Endothelial cell of umbilical vein (primary cell): ENCODE data around the gene OR52E6. TPM values are rescaled to one million over a fixed set of nuclear protein-coding genes. Genes with fewer than 3 reads are reported as not detected.

ENCODE experiments used
- BruUV-seq: library from RNA; stranded (reverse); fragments of 400-500 nt; replicated peaks from 2 replicates; lab custom pipeline; 2021; lab: Mats Ljungman, UMichigan
- CTCF ChIA-PET: fragments of 300-600, 350-600 bp; sonication (Branson Sonifier 250); formaldehyde crosslinking; loops from one replicate; lab custom pipeline; 2021; ENCODE audit warnings: antibody characterized with exemption, inconsistent platforms; lab: Charles Lee
- POLR2A ChIA-PET: fragments of 300-600, 350-600 bp; sonication (Branson Sonifier 250); formaldehyde crosslinking; loops from one replicate; lab custom pipeline; 2021; ENCODE audit warnings: antibody characterized with exemption, inconsistent platforms; lab: Charles Lee
- DNase-seq: peaks from one replicate; pipeline ENCODE4 v3.0.0-alpha.2; 2011; ENCODE audit warnings: low read depth, low spot score
- FAIRE-seq: peaks from 2 replicates; lab custom pipeline; 2011; peaks lifted over from hg19 to GRCh38; lab: Jason Lieb, UNC
- H2AFZ ChIP-seq: 2 replicates; pipeline ENCODE4 v1.6.0; 2012; ENCODE audit warnings: low read depth, low read length, control low read depth, inconsistent platforms
- H3K27ac ChIP-seq: 2 replicates; pipeline ENCODE4 v1.5.1; 2011; ENCODE audit warnings: low read depth, mild to moderate bottlenecking, control low read depth, low read length, moderate library complexity; ENCODE audit not compliant: insufficient read depth
- H3K27me3 ChIP-seq, 2 experiments: 2 replicates each; pipeline versions ENCODE4 v1.6.0 to v1.6.1; 2011; ENCODE audit warnings: low read length in 2 of 2, mixed read lengths in 1 of 2; ENCODE audit not compliant: control insufficient read depth in 2 of 2, insufficient read depth in 2 of 2
- H3K36me3 ChIP-seq, 2 experiments: 2 replicates in 1 of 2; 3 replicates in 1 of 2; pipeline ENCODE4 v1.5.1; 2011; ENCODE audit warnings: low read length in 2 of 2, mild to moderate bottlenecking in 1 of 2, moderate library complexity in 1 of 2; ENCODE audit not compliant: control insufficient read depth in 2 of 2, insufficient read depth in 2 of 2; ENCODE audit errors: extremely low read depth in 1 of 2
- H3K4me1 ChIP-seq: 3 replicates; pipeline ENCODE4 v1.5.1; 2011; ENCODE audit warnings: mild to moderate bottlenecking, low read length; ENCODE audit not compliant: control insufficient read depth, insufficient read depth; ENCODE audit errors: extremely low read depth
- H3K4me2 ChIP-seq: 2 replicates; pipeline ENCODE4 v1.6.1; 2011; ENCODE audit warnings: low read length, control low read depth, mixed read lengths; ENCODE audit not compliant: insufficient read depth
- H3K4me3 ChIP-seq, 3 experiments: fragments of 200-600 bp in 1 of 3; sonication (generic), shearing (Covaris generic) in 1 of 3; replicated peaks in 1 of 3; 2 replicates each; pipeline ENCODE4 v1.5.1; 2011 to 2016; ENCODE audit warnings: control low read depth in 3 of 3, low read length in 3 of 3, mild to moderate bottlenecking in 2 of 3, inconsistent platforms in 1 of 3, low read depth in 1 of 3, moderate library complexity in 1 of 3; ENCODE audit not compliant: insufficient read depth in 1 of 3
- H3K79me2 ChIP-seq: 2 replicates; pipeline ENCODE4 v1.6.0; 2012; ENCODE audit warnings: low read length, inconsistent platforms; ENCODE audit not compliant: control insufficient read depth, insufficient read depth
- H3K9ac ChIP-seq: replicated peaks from 2 replicates; pipeline ENCODE3; 2011; ENCODE audit warnings: low read length, control low read depth; ENCODE audit not compliant: insufficient read depth; ENCODE audit errors: extremely low read depth
- H3K9me1 ChIP-seq: replicated peaks from 3 replicates; pipeline ENCODE4 v1.6.0; 2011; ENCODE audit warnings: mild to moderate bottlenecking, low read length; ENCODE audit not compliant: control insufficient read depth, insufficient read depth; ENCODE audit errors: extremely low read depth
- H3K9me3 ChIP-seq: replicated peaks from 2 replicates; pipeline ENCODE4 v1.5.1; 2012; ENCODE audit warnings: low read length, inconsistent platforms; ENCODE audit not compliant: control insufficient read depth, insufficient read depth
- H4K20me1 ChIP-seq: replicated peaks from 2 replicates; pipeline ENCODE3; 2011; ENCODE audit warnings: mild to moderate bottlenecking, low read length; ENCODE audit not compliant: control insufficient read depth, insufficient read depth; ENCODE audit errors: extremely low read depth
- EZH2 ChIP-seq: IDR thresholded peaks from 2 replicates; pipeline ENCODE4 v1.6.1; 2012; ENCODE audit warnings: borderline replicate concordance, low read depth, mild to moderate bottlenecking, moderate library complexity, low read length, inconsistent platforms; ENCODE audit not compliant: severe bottlenecking
- FOS ChIP-seq: IDR thresholded peaks from 2 replicates; pipeline ENCODE4 v1.6.1; 2011; ENCODE audit warnings: mild to moderate bottlenecking, low read length, moderate library complexity, borderline replicate concordance; ENCODE audit not compliant: insufficient read depth
- JUN ChIP-seq: IDR thresholded peaks from 2 replicates; pipeline ENCODE4 v1.6.1; 2011; ENCODE audit warnings: borderline replicate concordance, low read depth; ENCODE audit not compliant: insufficient read length, insufficient read depth
- MYC ChIP-seq: IDR thresholded peaks from one replicate; pipeline ENCODE4 v1.6.1; 2011; ENCODE audit warnings: mild to moderate bottlenecking, low read depth, low read length
- POLR2A ChIP-seq: IDR thresholded peaks from 2 replicates; pipeline ENCODE4 v1.6.1; 2012; ENCODE audit warnings: low read depth, mild to moderate bottlenecking, control low read depth, low read length
- dilution Hi-C: fragments of 300-500 bp; cut with MboI; formaldehyde crosslinking; loops from one replicate; pipeline ENCODE4 v1.15.0; 2019; ENCODE audit warnings: low sequenced_read_pairs; ENCODE audit not compliant: extremely low pct_ligation_motif_present
- intact Hi-C: fragments of 100-400 bp; cut with micrococcal nuclease; formaldehyde crosslinking; loops from one replicate; pipeline ENCODE4 v1.10.0; 2022
- polyA plus RNA-seq, 4 experiments: library from polyadenylated mRNA; depleted of rRNA in 3 of 4; stranded (reverse) in 3 of 4; unstranded in 1 of 4; fragments of >200 nt; gene quantifications; 2 replicates each; pipeline versions ENCODE4 v1.2.1 to v1.2.3, GENCODE V29; 2011 to 2012; ENCODE audit warnings: missing spikeins in 1 of 4
- total RNA-seq: library from RNA; stranded (reverse); gene quantifications from 2 replicates; pipeline ENCODE4 v1.2.3, GENCODE V29; 2021
- TF ChIP-seq, protein P1 (sequence below): IDR thresholded peaks from 2 replicates; pipeline ENCODE4 v1.6.1; 2011; ENCODE audit not compliant: insufficient read depth, insufficient read length
- TF ChIP-seq, protein P2 (sequence below), 2 donors: IDR thresholded peaks; 1 replicate in 1 of 2; 2 replicates in 1 of 2; pipeline ENCODE4 v1.5.1; 2011; ENCODE audit warnings: low read length in 2 of 2, mild to moderate bottlenecking in 2 of 2, moderate library complexity in 2 of 2, control low read depth in 1 of 2, inconsistent platforms in 1 of 2, low read depth in 1 of 2; ENCODE audit not compliant: insufficient read depth in 1 of 2; ENCODE audit errors: extremely low read depth in 1 of 2

OR52E6 gene
- total and polyA plus RNA-seq, 2 donors (not counting 3 experiments of a cell fraction or from before 2014, with no cell fraction given): not detected

DNA sequence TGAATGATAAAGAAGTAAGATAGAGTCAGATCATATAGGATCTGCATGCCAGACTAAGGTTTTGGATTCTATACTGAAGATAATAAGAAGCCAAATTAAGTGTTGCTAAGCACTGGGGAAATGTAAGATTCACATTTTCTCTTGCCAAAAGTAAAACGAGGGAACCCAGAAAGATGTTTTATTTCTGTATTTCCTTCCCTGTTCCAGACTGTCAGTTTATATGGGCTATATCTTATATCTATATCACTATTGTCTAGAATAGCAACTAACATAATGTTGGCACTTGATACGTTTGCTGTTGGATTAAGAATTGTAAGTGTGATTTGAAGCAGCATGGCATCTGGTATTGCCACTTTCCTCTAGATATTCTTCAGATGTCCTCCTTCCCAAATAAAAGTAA lies 8.3 kb downstream of the OR52E6 start:
- Histone ChIP-seq H3K9me3 (no peaks in the 10 kb centered on the region), H3K36me3 (no peaks in the 10 kb centered on the region), H4K20me1 (no peaks in the 10 kb centered on the region), H3K9ac (no peak overlapping the region), H3K4me3 (no peak overlapping the region), H3K9me1 (no peaks in the 10 kb centered on the region), H3K79me2 (no peaks in the 10 kb centered on the region), H3K4me1 (no peaks in the 10 kb centered on the region), H3K27ac (no peak overlapping the region), H2AFZ (no peak overlapping the region), H3K4me2 (no peak overlapping the region), H3K27me3 (no peaks in the 10 kb centered on the region)
- FAIRE-seq: no peak
- POLR2A ChIA-PET: no interaction called here
- intact Hi-C loops: no loop called here
- no peak for DNase-seq
- CTCF ChIA-PET: no interaction called here
- TF ChIP-seq POLR2A: no peak
- dilution Hi-C loops: no loop called here
- no TSS peak for BruUV-seq

DNA sequence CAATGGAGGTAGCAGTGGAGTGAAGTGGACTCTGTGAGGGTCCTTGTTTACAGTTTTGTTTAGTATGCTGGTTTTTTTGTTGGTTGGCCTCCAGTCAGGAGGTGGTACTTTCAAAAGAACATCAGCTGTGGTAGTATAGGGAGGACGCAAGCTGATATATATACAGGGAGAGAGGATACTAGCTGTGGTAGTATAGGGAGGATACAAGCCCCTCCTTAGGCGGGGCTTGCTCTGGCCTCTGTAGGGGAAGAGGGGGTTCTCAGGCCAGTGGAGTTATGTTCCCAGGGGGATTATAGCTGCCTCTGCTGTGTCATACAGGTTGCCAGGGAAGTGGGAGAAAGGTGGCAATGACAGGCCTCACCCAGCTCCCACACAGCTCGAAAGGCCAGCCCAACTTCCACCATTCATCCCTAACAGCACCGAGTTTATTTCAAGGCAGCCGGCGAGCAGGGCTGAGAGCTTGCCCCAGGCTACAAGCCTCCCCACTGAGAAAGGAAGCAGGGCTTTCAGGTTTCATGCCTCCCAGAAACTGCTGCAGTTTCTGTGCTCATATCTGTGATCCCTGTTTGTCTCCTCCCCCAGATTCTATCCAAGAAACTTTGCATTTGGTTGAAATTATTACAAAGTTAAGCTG lies 10.4 kb downstream of the OR52E6 start:
- Histone ChIP-seq H3K9ac (no peak overlapping the region), H2AFZ (no peak overlapping the region), H3K4me1 (no peaks in the 10 kb centered on the region), H3K4me3 (no peak overlapping the region), H4K20me1 (no peaks in the 10 kb centered on the region), H3K79me2 (no peaks in the 10 kb centered on the region), H3K36me3 (no peaks in the 10 kb centered on the region), H3K9me3 (no peaks in the 10 kb centered on the region), H3K27ac (no peak overlapping the region), H3K9me1 (no peaks in the 10 kb centered on the region), H3K27me3 (no peaks in the 10 kb centered on the region), H3K4me2 (no peak overlapping the region)
- dilution Hi-C loops (no loop called here), intact Hi-C loops (no loop called here)
- CTCF ChIA-PET: no interaction called here
- BruUV-seq: no TSS peak
- TF ChIP-seq, protein P1, sequence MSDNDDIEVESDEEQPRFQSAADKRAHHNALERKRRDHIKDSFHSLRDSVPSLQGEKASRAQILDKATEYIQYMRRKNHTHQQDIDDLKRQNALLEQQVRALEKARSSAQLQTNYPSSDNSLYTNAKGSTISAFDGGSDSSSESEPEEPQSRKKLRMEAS: no peak
- TF ChIP-seq EZH2 (no peak), JUN (no peak), POLR2A (no peak), FOS (no peak), MYC (no peak)
- TF ChIP-seq, protein P2, sequence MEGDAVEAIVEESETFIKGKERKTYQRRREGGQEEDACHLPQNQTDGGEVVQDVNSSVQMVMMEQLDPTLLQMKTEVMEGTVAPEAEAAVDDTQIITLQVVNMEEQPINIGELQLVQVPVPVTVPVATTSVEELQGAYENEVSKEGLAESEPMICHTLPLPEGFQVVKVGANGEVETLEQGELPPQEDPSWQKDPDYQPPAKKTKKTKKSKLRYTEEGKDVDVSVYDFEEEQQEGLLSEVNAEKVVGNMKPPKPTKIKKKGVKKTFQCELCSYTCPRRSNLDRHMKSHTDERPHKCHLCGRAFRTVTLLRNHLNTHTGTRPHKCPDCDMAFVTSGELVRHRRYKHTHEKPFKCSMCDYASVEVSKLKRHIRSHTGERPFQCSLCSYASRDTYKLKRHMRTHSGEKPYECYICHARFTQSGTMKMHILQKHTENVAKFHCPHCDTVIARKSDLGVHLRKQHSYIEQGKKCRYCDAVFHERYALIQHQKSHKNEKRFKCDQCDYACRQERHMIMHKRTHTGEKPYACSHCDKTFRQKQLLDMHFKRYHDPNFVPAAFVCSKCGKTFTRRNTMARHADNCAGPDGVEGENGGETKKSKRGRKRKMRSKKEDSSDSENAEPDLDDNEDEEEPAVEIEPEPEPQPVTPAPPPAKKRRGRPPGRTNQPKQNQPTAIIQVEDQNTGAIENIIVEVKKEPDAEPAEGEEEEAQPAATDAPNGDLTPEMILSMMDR (IDR thresholded peaks at IDR 0.05; ENCODE audit: extremely low read depth in 1 of 2, insufficient read depth in 1 of 2, low read depth in 1 of 2, low read length in 2 of 2): no peak
- DNase-seq: no peak
- POLR2A ChIA-PET: no interaction called here
- FAIRE-seq: no peak
